ENCODE measurements around the gene MOB3C.

MOB3C gene

DNA sequence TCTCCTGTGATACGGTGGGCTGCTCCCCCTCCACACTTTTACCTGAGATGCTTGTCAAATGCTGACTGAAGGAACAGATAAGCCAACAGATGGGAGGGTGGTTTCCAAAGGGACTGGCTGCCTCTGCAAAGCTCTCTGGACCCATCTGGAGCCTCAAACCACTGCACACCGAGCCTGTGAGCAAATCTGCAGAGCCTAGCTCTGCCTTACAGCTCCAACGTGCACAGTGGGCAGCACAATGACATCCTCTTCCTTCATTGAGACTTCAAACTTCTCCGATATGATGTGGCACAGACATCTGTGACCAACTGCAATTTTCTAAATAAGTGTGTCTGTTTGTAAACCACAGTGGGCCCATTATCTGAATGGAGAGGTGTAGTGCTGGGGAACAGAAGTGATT, 38.9 kb downstream of the MOB3C start:
- TF ChIP-seq, protein P1, sequence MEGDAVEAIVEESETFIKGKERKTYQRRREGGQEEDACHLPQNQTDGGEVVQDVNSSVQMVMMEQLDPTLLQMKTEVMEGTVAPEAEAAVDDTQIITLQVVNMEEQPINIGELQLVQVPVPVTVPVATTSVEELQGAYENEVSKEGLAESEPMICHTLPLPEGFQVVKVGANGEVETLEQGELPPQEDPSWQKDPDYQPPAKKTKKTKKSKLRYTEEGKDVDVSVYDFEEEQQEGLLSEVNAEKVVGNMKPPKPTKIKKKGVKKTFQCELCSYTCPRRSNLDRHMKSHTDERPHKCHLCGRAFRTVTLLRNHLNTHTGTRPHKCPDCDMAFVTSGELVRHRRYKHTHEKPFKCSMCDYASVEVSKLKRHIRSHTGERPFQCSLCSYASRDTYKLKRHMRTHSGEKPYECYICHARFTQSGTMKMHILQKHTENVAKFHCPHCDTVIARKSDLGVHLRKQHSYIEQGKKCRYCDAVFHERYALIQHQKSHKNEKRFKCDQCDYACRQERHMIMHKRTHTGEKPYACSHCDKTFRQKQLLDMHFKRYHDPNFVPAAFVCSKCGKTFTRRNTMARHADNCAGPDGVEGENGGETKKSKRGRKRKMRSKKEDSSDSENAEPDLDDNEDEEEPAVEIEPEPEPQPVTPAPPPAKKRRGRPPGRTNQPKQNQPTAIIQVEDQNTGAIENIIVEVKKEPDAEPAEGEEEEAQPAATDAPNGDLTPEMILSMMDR (IDR thresholded peaks at IDR 0.05; ENCODE audit: insufficient read depth, low read depth, low read length, missing control alignments): no peak
- DNase-seq (ENCODE audit: low read depth): no peak
- H3K4me3 ChIP-seq (ENCODE audit: low read length): no peak overlapping the region

DNA sequence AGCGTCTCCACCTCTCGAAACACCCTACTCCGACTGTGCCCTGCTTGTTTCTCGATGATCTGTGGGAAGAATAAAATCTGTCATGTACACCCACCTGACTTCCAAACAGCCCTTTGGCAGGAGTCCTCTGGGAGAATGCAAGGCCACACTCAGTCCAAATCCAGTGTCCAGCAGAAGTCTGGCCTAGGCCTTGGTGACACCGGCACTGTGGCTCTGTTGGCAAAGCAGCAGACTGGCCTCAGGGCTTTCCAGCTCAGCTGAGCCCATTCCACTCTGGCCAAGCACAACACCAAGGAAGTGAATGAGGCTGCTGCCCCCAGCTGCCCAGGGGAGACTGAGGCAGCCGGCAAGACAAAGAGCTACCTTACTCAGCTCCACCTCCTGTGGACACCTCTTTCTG, 40.0 kb downstream of the MOB3C start:
- no peak overlapping the region for H3K4me3 ChIP-seq (ENCODE audit: low read length)
- TF ChIP-seq, protein P1 (IDR thresholded peaks at IDR 0.05; ENCODE audit: insufficient read depth, low read depth, low read length, missing control alignments): no peak
- no peak for DNase-seq (ENCODE audit: low read depth)

DNA sequence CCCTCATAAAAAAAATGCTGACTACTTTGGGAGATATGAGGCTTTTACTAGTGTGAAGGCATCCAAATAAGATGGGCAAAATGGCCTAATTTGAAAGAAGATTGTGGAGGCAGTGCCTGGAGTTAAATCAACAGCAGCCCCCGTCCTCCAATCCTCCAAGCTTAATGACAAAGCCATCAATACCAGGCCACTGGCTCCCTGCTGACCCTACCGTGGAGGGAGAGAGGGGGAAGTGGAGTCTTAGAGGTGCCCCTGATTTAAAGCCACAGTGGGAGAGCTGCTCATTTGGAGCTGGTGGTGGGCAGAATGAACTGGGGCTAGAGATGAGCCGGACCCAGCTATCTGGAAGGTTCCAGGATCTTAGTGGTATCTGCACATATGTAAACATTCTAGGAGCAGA, 40.8 kb downstream of the MOB3C start:
- TF ChIP-seq, protein P1 (IDR thresholded peaks at IDR 0.05; ENCODE audit: insufficient read depth, low read depth, low read length, missing control alignments): no peak
- DNase-seq (ENCODE audit: low read depth): no peak

DNA sequence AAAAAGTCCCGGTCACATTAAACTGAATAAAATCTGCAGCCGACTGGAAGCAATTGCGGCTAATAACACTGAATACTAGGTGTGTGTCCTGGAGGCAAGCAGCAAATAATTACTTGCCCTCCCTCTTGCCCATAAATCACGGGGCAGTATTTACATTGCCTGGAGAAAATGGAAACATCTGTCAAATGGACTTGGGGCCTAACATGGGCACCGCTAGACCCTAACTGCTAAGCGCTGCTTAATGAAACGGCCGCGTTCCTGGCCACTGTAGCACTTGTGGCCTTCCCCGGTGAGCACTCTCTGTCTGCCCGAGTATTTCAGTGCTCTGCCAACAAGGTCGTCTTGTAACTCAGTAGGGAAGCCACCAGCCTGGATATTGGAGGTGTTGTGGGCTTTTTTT, 41.3 kb downstream of the MOB3C start:
- H3K4me3 ChIP-seq (ENCODE audit: low read length): no peak overlapping the region
- no peak for DNase-seq (ENCODE audit: low read depth)
- TF ChIP-seq, protein P1 (IDR thresholded peaks at IDR 0.05; ENCODE audit: insufficient read depth, low read depth, low read length, missing control alignments): no peak

More for the DNA sequence above, 40.8 kb downstream of the MOB3C start:
- H3K4me3 ChIP-seq (ENCODE audit: low read length): no peak overlapping the region

DNA sequence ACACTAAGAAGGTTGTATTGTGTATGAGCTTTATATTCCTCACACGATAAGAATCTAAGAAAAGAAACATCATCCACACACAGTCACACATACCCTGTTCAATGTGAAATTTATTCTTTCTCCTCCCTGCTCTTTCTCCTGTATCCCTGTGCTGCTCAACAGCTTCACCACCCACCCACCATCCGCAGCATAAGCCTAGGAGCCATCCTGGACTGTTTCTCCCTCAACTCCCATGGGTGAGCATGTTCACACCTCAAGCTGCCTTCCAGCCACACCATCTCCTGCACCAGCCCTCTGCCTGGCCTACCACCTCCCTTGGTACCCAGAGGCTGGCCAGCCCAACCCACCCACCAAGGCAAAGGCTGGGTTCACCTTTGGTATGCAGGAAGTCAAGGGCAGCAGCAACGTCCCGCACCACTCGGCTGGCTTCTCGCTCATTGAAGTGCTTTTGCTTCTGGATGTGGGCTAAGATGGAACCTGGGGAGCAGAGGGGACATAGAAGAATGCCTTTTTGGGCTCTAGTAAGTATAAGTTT, 44.9 kb downstream of the MOB3C start:
- no peak overlapping the region for H3K4me3 ChIP-seq (ENCODE audit: low read length)
- TF ChIP-seq, protein P1 (IDR thresholded peaks at IDR 0.05; ENCODE audit: insufficient read depth, low read depth, low read length, missing control alignments): no peak
- DNase-seq (ENCODE audit: low read depth): no peak

DNA sequence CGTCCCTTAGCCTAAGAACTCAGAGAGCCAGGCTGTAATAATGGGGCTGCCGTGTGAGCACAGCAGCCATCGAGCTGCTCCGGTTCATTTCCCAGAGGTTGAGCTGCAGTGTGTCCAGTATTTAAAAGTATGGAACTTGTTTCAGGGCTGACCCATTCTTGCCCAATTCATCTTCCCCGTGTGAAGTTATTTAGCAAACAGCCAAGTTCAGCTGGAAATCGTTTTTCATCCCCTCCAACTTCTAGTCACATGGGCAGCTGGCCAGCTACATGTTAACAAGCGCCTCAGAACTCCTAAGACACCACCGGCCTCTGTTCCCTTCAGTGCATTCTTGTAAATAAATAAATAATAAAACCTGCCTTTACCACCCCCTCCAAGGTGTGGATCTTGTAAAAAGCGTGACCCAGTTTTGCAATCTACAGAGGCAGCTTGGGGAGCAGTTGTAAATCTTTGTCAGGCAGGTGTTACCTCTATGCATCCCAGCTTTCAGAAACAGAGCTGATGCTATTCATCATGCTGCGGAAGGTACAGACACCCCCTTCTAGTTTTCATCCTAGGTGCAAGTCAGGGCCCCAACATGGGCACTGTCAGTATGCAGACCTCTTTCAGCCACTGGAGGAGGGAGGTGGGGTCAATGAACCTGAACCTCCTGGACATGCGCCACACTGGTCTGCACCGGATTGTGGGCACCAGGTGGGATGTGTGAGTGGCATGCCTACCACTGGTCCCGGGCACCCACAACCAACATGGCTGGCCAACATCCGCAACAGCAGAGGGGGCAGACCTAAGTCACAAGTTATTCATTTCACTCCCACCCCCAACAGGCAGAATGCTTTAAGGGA, 46.5 kb downstream of the MOB3C start:
- H3K4me3 ChIP-seq (ENCODE audit: low read length): no peak overlapping the region
- no peak for DNase-seq (ENCODE audit: low read depth)
- TF ChIP-seq, protein P1 (IDR thresholded peaks at IDR 0.05; ENCODE audit: insufficient read depth, low read depth, low read length, missing control alignments): no peak

Data from epithelial cell of esophagus (primary cell).